ENCODE data around the gene ATP13A3.

DNA sequence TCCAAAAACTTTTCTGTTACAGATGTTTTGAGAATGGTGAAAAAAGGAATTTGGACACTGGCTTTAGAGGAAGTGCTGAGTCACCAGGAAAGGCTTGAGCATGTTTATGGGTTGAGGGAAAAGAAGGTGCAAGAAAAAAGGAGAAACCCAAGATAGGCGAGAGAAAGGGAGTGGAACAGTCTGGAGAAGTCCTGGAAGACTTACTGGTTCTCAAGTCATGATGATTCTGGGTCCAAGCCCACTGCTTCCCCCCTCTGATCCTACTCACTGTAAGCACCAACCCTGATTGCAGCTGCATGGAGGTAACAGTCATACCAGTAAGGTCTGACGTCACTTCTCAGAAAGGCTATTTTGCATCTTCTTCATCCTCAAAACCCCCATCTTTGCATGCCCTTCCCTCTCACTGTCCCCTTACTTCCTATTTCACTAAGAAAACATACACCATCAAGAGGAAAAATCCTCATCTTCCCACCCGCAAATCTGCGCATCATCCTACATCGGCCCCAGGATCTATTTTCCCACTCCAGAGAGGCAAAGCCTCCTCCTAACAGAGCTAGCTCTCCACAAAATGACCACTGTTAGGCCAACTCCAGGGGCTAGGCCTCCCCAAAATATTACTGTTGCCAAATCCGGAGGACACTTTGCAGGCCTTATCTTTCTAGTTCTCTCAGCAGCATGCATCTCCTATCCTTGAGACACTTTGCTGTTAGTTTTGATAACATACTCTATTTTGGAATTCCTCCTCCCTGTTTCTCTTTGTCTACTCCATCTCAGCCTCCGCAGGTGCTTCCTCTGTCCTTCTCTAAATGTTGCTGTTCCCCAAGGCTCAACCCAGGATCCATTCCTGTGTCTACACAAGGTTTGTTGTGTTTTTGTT, 3.2 kb upstream of the ATP13A3 start:
- TF ChIP-seq CTCF (IDR thresholded peaks at IDR 0.05) = no peak
- no peak for TF ChIP-seq POLR2A (IDR thresholded peaks at IDR 0.05)

Data from esophagus squamous epithelium (tissue), 4 donors.